GM13976 (cell line): ENCODE measurements around the gene NSDHL.
"Not testable (repeated sequence)": the region's sequence is repeated elsewhere in the genome, so short reads cannot be mapped to it uniquely, and the experiment has no call there.

Source experiments
- DNase-seq: peaks from one replicate; pipeline ENCODE4 v3.0.0; 2012; ENCODE audit warnings: low spot score
- CTCF ChIP-seq: IDR thresholded peaks from 2 replicates; pipeline ENCODE4 v1.5.1; 2012; ENCODE audit warnings: borderline replicate concordance, mild to moderate bottlenecking; ENCODE audit not compliant: insufficient read depth; ENCODE audit errors: extremely low read depth, missing control alignments, control extremely low read depth
- in situ Hi-C: fragments of 300-500 bp; cut with MboI; formaldehyde crosslinking; loops from one replicate; pipeline ENCODE4 v1.12.0; 2022; ENCODE audit warnings: low sequenced_read_pairs, mixed read lengths, inconsistent platforms; ENCODE audit not compliant: unreplicated experiment

NSDHL gene

GRCh38 chrX:152823657-152824056 is 7.2 kb upstream of the NSDHL start:
- no peak for DNase-seq
- no peak for TF ChIP-seq CTCF
- in situ Hi-C loops, result loop anchor here (25.0 kb wide), 1 partner anchor 1061 kb away; no protein-coding TSS in a partner anchor

GRCh38 chrX:152824841-152825374 is 6.0 kb upstream of the NSDHL start:
- in situ Hi-C loops, result loop anchor here (25.0 kb wide), 1 partner anchor 1063 kb away; no protein-coding TSS in a partner anchor
- DNase-seq, result no peak
- TF ChIP-seq CTCF, result no peak

- TF ChIP-seq CTCF, result no peak
- in situ Hi-C loops, result no loop called here
- no peak for DNase-seq
Measured at GRCh38 chrX:152831391-152831790, 528 bp downstream of the NSDHL start.

GRCh38 chrX:152832520-152832919 is 1.7 kb downstream of the NSDHL start:
- in situ Hi-C loops, result no loop called here
- DNase-seq, result no peak
- TF ChIP-seq CTCF, result no peak

- in situ Hi-C loops, result no loop called here
- no peak for TF ChIP-seq CTCF
- no peak for DNase-seq
Measured at GRCh38 chrX:152833378-152833777, 2.5 kb downstream of the NSDHL start.

- DNase-seq, in situ Hi-C loops: not testable (repeated sequence)
Measured at GRCh38 chrX:152835470-152835869, 4.6 kb downstream of the NSDHL start.

- no peak for TF ChIP-seq CTCF
- in situ Hi-C loops, result no loop called here
- DNase-seq, result no peak
Measured at GRCh38 chrX:152842772-152843338, 12.0 kb downstream of the NSDHL start.
